ENCODE measurements around the gene COL4A6. TPM values are rescaled to one million over a fixed set of nuclear protein-coding genes. Genes with fewer than 3 reads are reported as not detected.

COL4A6 gene
- total RNA-seq, 1 donor from 2014 or later: 1.8 TPM

GRCh38 chrX:108420481-108420880, 17.7 kb downstream of the COL4A6 start:
- no peak for ATAC-seq
- Histone ChIP-seq H3K36me3 (no peaks in the 10 kb centered on the region), H3K27ac (no peak overlapping the region), H3K4me1 (no peaks in the 10 kb centered on the region), H3K4me3 (no peak overlapping the region), H3K9me3 (no peaks in the 10 kb centered on the region), H3K27me3 (no peaks in the 10 kb centered on the region)
- intact Hi-C loops (cut with DNase I): no loop called here
- DNase-seq: no peak
- TF ChIP-seq CTCF (IDR thresholded peaks at IDR 0.05): no peak

- Histone ChIP-seq H3K27ac (no peak overlapping the region), H3K9me3 (no peaks in the 10 kb centered on the region), H3K4me1 (no peaks in the 10 kb centered on the region), H3K36me3 (no peaks in the 10 kb centered on the region), H3K4me3 (no peak overlapping the region), H3K27me3 (no peaks in the 10 kb centered on the region)
- ATAC-seq (no peak), DNase-seq (no peak)
- no peak for TF ChIP-seq CTCF (IDR thresholded peaks at IDR 0.05)
- intact Hi-C loops (cut with DNase I): no loop called here
Observed at GRCh38 chrX:108419401-108419800, 18.8 kb downstream of the COL4A6 start.

- no peaks in the 10 kb centered on the region for H3K4me1 ChIP-seq
- H3K9me3 ChIP-seq: no peaks in the 10 kb centered on the region
- DNase-seq (no peak), ATAC-seq (no peak)
- TF ChIP-seq CTCF (IDR thresholded peaks at IDR 0.05): no peak
- no peaks in the 10 kb centered on the region for H3K27me3 ChIP-seq
- no peaks in the 10 kb centered on the region for H3K36me3 ChIP-seq
- no peak overlapping the region for H3K4me3 ChIP-seq
- H3K27ac ChIP-seq: no peak overlapping the region
- intact Hi-C loops (cut with DNase I): no loop called here
Observed at GRCh38 chrX:108417257-108417656, 21.0 kb downstream of the COL4A6 start.

- H3K4me1 ChIP-seq: no peaks in the 10 kb centered on the region
- ATAC-seq (no peak), DNase-seq (no peak)
- H3K9me3 ChIP-seq: no peaks in the 10 kb centered on the region
- TF ChIP-seq CTCF (IDR thresholded peaks at IDR 0.05): no peak
- no peaks in the 10 kb centered on the region for H3K36me3 ChIP-seq
- H3K4me3 ChIP-seq: no peak overlapping the region
- intact Hi-C loops (cut with DNase I): no loop called here
- H3K27ac ChIP-seq: no peak overlapping the region
- H3K27me3 ChIP-seq: no peaks in the 10 kb centered on the region
Observed at GRCh38 chrX:108415891-108416290, 22.3 kb downstream of the COL4A6 start.

GRCh38 chrX:108415146-108415545, 23.1 kb downstream of the COL4A6 start:
- no peak for ATAC-seq
- H3K27me3 ChIP-seq: no peaks in the 10 kb centered on the region

More at GRCh38 chrX:108415146-108415545, 23.1 kb downstream of the COL4A6 start:
- DNase-seq: no peak
- Histone ChIP-seq H3K36me3 (no peaks in the 10 kb centered on the region), H3K4me1 (no peaks in the 10 kb centered on the region), H3K9me3 (no peaks in the 10 kb centered on the region), H3K4me3 (no peak overlapping the region), H3K27ac (no peak overlapping the region)
- no peak for TF ChIP-seq CTCF (IDR thresholded peaks at IDR 0.05)
- intact Hi-C loops (cut with DNase I): no loop called here

All from upper lobe of right lung (tissue), 1 donor.